Measurements from ENCODE around the gene LLGL2. TPM values are rescaled to one million over a fixed set of nuclear protein-coding genes. Genes with fewer than 3 reads are reported as not detected.
A peak's percentile ranks its signal among the peaks of the same experiment; 100 is the strongest.

Gene LLGL2
- total RNA-seq, 1 experiment from 2014 or later: 6.6 TPM

DNA sequence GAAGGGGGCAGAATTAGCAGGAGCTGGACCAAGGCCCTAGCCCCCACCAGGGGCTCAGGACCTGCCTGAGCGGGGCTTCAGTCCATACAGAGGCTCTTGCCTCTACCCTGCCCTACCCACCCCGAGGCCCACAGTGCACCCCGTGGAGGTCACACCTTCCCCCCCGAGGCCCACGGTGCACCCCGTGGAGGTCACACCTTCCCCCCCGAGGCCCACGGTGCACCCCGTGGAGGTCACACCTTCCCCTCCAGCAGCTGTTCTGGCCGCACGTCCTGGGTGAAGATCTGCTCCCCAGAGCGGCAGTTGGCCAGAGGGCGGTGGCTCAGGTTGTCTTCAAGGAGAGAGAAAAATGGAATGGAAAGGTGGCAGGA is 21.5 kb upstream of the LLGL2 start:
- no peak for DNase-seq (ENCODE audit: low read depth, low spot score)
- in situ Hi-C loops (cut with HindIII; ENCODE audit: low pct_unique_long_range_greater_than_20kb, low sequenced_read_pairs): no loop called here

DNA sequence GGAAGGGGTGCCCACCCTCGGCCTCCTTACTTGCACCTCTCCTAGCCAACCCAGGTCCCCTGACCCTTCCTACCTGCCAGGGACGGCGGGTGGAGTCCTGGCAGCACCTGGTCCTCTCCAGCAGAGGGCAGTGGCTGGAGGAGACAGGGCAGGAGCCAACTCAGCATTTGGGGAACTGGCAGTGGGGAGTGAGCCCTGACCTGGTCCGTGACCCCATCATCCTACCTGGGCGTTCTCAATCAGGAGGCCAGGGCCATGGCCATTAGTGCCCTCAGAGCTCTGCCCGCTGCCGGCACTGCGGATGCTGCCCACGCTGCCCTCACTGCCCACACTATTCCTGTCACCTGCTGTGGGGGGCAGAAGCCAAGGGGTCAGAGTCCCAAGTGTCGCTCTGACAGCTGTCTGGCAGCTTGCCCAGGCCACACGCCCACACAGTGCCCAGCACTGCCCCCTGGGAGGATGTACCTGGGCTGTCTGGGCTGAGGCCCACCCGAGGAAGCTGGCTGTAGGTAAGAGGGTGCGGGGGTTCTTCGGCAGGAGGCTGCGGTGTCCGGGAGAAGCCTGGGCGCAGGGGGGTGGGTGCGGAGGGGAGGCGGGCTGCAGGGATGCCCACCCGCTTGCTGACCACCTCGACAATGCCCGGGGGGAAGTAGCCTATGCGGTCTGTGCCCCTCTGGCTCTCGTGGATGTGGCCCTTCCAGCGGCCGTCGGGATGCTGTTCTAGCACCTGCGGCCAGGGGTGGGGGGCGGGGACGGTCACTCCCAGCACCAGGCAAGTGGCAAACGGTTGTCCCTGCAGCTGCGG is 20.9 kb upstream of the LLGL2 start:
- in situ Hi-C loops (cut with HindIII; ENCODE audit: low pct_unique_long_range_greater_than_20kb, low sequenced_read_pairs): no loop called here
- peak; percentile 66 for DNase-seq (ENCODE audit: low read depth, low spot score)

DNA sequence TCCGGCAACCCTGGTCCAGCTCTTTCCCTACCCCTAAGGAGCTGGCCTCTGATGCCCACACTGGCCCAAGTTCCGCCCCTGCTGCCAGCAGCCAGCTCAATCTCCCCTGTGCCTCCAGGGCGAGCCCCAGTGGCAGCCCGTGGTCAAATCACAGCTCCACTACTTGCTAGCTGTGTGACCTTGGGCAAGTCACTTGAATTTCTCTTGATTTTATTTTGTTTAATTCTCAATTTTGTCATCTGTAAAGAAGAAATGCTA is 20.4 kb upstream of the LLGL2 start:
- in situ Hi-C loops (cut with HindIII; ENCODE audit: low pct_unique_long_range_greater_than_20kb, low sequenced_read_pairs): no loop called here
- no peak for DNase-seq (ENCODE audit: low read depth, low spot score)

DNA sequence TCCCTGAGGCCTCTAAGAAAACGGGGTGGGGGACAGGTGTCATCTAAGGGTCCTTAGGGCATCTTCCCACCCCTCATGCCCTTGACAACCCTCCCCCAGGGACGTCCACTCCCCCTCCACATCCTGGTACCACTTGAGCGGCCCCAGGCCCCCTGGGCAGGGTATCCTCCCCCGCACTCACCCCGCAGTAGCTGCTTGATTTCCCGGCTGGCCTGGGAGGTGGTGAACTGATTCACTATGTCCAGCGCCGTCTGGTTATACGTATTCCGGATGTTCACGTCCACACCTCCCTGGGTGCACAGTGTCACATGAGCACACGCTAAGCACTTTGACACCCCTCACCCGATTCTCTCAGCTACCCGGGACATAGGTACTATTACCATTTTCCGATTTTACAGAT is 19.9 kb upstream of the LLGL2 start:
- in situ Hi-C loops (cut with HindIII; ENCODE audit: low pct_unique_long_range_greater_than_20kb, low sequenced_read_pairs): no loop called here

DNA sequence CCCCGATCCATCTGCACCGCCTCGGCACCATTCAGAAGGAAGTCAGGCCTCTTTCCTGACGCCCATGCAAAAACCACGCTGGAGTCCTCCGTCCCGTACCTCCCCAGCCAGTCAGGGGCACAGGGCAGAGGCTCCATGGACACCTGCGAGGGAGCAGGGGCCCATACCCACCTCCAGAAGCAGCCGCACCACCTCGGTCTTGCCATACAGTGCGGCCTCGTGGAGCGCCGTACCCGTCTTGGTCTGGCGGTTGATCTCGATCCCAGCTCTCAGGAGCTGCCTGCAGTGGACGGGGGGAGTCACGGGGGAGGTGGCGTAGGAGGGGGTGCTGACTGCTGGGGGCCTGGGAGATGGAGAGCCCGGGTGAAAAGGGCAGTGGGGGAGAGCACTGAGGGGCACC is 19.4 kb upstream of the LLGL2 start:
- no peak for DNase-seq (ENCODE audit: low read depth, low spot score)
- in situ Hi-C loops (cut with HindIII; ENCODE audit: low pct_unique_long_range_greater_than_20kb, low sequenced_read_pairs): no loop called here

More for the DNA sequence above, 19.9 kb upstream of the LLGL2 start:
- no peak for DNase-seq (ENCODE audit: low read depth, low spot score)

DNA sequence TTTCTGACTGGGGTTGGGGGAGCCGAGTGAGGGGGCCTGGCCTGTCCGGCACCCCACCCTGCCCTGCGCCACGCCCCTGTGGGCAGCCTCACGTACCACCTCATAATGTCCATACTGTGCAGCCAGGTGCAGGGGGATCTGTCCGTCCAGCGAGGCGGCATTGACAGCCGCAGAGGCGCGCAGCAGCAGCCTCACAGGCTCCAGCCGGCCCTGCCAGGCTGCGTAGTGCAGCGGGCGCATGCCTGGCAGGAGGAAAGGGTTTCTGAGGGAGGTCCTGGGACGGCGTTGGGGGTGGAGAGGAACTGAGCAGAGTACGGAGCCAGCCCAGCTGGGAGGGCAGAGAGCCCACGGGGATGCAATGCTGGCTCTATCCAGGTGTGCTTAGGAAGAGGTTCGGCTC is 18.6 kb upstream of the LLGL2 start:
- DNase-seq (ENCODE audit: low read depth, low spot score): no peak
- in situ Hi-C loops (cut with HindIII; ENCODE audit: low pct_unique_long_range_greater_than_20kb, low sequenced_read_pairs): no loop called here

DNA sequence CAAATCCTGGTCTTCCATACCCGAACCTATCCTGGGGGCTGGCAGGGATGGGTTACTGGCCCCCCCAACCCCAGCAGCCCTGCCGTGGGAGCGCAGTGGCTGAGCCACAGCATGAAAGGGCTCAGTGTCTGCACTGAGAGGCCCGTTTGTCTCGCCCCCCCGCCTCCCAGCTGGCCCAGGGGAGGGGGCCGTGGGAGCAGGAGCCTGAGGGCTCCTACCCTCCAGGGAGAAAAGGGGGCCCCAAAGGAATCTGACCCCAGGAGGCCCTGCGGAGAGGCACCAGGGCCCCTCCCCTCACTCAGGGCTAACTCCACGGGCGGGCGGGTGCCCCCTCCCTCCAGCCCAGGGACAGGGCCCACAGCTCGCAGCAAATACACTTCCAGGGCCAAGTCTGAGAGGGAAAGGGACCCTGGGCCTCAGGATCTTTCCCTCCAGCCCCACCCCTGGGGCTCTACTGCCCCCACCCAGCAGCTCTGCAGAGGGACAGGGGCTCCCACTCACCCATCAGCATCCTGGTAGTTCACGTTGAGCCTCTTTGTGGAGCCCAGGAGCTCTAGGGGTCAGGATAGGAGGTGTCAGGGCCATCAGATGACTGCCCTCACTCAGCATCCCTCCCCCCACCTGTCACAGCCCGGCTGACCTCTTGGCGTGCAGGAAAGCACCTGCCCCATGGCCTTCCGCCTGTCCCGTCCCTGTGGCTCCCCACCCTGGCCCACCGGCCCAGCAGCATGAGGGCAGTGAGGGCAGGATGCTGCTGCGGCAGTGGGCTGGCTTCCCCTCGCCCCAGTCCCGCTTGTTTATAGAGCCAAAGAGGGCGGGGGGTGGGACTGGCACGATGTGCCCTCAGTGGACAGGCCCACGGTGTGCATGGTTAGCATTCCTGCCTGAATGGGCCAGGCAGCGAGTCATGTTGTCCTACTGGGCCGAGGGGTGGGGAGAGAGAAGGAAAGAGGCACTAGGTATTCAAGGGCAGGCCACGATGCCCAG is 17.5 kb upstream of the LLGL2 start:
- in situ Hi-C loops (cut with HindIII; ENCODE audit: low pct_unique_long_range_greater_than_20kb, low sequenced_read_pairs): no loop called here
- no peak for DNase-seq (ENCODE audit: low read depth, low spot score)

DNA sequence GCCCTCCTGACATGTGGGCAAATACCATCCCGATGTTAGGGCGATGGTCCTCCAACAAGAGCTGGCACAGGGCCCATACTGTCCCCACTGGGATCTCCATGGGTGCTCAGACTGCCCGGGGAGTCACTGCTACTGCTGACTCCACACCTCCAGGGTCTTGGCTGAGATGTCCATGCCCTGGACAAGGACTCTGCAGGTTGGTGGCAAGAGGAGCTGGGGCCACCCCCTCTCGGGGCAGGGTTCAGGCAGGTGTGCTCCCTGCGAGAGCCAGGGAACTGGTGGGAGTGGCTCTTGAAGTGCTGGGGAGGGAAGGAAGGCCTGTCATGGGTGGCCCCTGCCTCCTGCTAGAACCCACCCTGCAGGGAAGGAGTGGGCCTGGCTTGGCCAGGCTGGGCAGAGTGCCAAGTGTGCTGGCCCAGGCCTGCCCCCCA is 16.6 kb upstream of the LLGL2 start:
- in situ Hi-C loops (cut with HindIII; ENCODE audit: low pct_unique_long_range_greater_than_20kb, low sequenced_read_pairs): no loop called here
- no peak for DNase-seq (ENCODE audit: low read depth, low spot score)

DNA sequence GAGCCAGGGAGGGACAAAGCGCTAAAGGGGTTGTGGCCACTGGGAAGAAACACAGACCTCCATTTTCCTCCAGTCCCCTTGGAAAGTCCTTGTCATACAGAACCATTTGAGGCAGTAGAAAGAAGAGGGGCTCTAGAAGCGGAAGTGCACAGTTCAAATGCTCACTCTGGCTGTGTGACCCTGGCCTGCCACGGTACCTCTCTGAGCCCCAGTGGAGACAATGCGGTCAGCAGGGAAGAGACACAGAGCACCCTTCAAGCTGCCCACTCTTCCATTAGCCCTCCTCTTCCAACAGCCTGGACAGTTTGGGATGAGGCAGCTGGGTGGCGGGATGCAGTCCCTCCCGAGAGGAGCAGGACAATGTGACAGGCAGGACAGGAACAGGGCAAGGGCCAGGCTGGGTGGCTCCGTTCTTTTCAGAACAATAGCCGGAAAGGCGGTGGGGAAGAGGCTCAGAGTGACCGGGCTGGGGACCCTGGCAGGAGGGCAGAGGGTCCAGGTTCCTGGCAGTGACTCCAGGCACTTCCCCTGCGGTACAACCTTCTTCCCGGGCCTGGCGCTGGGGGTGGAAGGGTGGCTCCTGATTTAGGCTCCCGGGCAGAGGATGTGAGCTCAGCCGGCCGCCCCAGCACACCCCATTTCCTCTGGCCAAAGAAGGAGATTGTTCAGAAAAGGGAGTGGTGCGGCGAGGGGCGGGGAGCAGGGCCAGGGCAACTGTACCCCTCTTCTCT is 15.8 kb upstream of the LLGL2 start:
- in situ Hi-C loops (cut with HindIII; ENCODE audit: low pct_unique_long_range_greater_than_20kb, low sequenced_read_pairs): no loop called here
- no peak for DNase-seq (ENCODE audit: low read depth, low spot score)

DNA sequence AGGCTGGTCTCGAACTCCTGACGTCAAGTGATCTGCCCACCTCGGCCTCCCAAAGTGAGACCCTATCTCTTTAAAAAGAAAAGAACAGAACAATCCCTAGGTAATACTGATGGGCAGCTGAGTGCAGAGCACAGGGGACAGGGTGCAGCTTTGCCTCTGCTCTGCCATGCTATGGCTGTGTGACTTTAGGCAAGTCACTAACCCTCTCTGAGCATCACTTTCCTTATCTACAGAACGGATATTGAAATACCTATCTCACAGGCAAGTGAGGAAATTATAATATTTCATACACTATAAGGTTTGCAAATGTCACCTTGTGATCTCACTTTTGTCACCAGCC is 14.3 kb upstream of the LLGL2 start:
- in situ Hi-C loops (cut with HindIII; ENCODE audit: low pct_unique_long_range_greater_than_20kb, low sequenced_read_pairs): no loop called here
- DNase-seq (ENCODE audit: low read depth, low spot score): no peak

DNA sequence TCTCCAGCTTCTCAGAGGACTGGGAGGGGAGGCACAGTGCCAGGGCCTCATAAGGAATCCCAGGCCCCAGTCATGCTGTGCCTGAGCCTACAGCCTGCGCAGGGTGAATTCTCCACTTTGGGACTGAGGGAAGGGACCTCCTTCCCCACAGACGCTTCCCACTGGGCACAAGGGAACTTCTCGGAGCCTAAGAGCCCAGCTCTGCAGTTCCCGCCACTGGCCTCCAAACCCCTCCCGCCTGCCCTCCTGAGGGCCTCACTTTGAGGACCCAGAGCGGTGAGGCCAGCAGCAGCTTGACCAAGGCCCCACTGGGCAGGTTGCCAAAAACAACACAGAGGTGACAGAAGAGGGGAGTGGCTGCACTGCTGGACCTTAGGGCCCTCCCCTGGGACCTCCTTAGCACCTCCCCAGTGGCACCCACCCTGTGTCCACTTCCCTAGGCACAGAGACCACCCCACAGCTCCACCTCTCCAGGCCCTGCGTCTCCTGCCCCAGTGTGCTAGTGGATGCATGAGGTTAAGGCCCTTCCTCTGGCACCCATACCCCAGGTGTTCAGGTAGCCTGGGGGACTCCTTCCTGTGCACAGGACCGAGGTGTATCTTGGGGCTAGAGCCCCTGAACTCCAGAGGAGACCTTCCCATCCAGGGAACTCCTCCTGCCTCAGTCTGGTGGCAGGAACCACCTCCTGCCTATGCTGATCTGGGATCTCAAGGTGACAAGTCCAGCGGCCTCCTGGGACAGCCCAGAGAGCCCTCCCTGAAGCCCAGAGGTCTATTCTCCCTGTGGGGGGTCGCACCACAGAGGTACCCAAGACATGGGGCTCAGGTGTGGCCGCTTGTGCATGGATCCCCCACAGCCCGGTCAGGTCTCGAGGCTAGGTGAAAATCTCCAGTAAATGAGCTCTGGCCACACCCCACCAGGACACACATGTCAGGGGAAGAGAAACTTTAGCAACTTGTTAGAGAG is 13.6 kb upstream of the LLGL2 start:
- in situ Hi-C loops (cut with HindIII; ENCODE audit: low pct_unique_long_range_greater_than_20kb, low sequenced_read_pairs): no loop called here
- no peak for DNase-seq (ENCODE audit: low read depth, low spot score)

DNA sequence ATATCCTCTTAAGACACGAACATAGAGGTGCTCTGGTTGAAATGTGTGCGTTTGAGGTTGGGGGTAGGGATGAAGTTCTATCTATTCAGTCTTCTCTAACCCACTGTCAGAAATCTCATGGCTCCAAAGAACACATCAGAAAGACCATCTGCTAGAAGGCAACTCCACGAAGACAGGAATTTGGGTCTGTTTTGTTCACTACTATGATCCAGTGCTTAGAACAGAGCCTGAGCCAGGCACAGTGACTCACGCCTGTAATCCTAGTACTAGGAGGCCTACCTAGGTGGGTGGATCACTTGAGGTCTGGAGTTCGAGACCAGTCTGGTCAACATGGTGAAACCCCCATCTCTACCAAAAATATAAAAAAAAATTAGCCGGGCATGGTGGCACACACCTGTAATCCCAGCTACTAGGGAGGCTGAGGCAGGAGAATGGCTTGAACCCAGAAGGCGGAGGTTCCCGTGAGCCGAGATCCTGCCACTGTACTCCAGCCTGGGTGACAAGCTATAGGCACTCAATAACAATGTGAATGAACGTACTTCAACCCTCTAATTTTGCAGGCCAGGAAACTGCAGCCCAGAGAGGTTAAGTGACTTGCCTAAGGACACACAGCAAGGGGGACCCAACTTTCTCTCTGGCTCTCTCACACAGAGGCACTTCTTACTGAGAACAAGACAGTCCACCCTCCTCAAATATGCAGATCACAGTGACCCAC is 12.4 kb upstream of the LLGL2 start:
- DNase-seq (ENCODE audit: low read depth, low spot score): no peak
- in situ Hi-C loops (cut with HindIII; ENCODE audit: low pct_unique_long_range_greater_than_20kb, low sequenced_read_pairs): no loop called here

DNA sequence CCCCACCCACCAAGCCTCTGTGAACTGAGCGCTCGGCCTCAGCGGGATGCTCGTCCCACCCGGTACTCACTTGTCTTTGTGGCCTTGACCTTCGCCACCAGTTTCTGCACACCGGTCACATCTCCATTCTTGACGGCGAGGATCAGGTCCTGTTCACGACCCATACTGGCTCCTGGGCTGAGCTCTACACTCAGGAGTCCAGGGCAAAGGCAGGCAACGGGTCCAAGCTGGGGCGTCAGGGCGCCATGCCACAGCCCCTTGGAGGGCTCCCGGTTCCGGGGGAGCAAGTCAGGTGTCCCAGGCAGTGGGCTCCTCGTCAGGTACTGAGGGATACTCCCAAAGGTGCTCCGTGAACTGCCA is 11.9 kb upstream of the LLGL2 start:
- in situ Hi-C loops (cut with HindIII; ENCODE audit: low pct_unique_long_range_greater_than_20kb, low sequenced_read_pairs): no loop called here
- DNase-seq (ENCODE audit: low read depth, low spot score): no peak

DNA sequence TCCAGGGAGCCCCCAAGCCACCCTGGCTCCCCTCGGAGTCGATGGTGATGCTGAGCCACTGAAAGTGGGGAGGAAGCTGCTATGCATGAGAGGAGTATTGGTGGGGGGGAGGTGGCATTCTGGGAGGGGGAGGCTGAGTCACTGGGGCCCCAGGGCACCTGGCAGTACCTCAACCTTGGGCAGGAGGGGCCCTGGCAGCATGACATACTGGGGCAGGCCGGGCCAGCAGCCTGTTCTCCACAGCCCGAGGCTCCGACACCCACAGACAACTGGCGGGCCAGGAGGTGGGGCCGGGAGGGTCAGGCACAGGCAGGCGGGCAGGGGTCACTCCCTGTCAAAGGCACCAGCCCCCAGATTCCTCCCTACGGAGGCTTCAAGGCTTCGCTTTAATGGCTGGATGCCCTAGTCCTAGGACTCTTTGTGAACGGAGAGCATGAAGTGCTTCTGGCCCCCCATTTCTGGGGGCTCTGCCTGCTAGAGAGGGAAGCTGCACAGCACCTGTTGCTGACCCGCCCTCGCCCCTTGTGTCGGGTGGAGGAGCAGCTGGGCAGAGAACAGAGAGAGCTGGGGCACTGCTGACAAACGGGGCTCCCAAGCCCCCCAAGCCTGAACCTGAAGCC is 11.1 kb upstream of the LLGL2 start:
- no peak for DNase-seq (ENCODE audit: low read depth, low spot score)
- in situ Hi-C loops (cut with HindIII; ENCODE audit: low pct_unique_long_range_greater_than_20kb, low sequenced_read_pairs): no loop called here

DNA sequence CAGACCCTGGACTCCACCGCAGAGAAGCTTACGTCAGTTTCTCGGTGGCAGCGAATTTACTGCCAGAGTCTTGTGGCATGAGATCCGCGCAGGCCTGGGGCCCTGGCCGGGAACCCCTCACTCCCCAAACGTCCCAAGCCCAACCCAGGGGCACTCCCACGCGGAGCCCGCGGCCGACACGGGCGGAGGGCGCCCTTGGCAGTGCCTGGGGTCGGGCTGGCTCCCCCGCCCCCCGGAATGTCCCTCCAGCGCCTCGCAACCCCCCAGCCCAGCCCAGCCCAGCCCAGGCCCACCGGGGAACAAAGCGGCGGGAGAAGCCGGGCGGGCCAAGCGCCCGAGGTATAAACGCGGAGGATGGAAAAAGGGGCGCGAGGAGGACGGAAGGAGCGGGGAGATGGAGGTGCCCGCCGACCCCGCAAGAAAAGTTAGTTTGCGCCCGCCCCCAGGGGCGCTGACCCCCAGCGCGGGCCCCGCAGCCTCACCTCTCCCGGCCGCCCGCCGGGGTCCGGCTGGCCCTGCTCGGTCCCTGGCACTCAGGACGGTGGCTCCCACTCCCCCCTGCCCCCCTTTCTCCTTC is 10.5 kb upstream of the LLGL2 start:
- in situ Hi-C loops (cut with HindIII; ENCODE audit: low pct_unique_long_range_greater_than_20kb, low sequenced_read_pairs): no loop called here
- no peak for DNase-seq (ENCODE audit: low read depth, low spot score)

DNA sequence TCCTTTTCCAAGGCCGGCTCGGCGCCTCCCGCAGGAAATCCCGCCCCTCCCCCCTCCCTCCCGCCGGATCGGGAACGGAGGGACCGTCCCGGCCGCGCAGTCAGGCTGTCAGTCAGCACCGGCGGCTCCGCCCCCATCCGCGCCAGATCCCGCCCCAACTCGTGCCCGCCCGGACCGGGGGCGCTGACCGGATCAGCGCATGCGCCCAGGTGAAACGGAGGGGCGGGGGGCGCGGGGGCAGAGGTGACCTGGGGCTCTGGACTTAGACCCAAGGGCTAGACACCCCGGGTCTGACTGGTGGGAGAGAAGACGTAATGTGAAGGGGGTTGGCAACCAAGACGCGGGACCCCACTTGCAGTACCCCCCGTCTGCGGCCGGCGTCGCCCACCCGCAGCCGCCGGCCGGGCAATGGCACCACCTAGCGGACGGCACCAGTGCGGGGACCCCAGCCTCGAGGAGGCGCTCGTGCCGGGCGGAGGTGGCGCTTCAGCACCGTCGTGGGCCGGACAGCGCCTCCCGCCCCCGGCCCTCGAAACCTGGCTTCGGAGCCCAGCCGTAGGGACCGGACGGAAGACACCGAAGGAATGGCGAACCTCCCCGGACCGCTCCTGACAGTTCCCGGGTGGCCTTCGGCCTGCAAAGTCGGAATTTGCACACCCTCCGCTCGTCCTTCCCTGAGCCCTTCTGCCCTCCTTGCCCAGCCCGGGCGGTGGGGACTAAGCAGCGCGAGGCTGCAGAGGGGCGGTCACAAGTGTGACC is 9.8 kb upstream of the LLGL2 start, which contains the start of gene CASKIN2:
Gene CASKIN2, minus strand, starts transcription at position 42 of the 759 bp plus-strand sequence. CDS start 1,733 bp downstream, outside the sequence.
- in situ Hi-C loops (cut with HindIII; ENCODE audit: low pct_unique_long_range_greater_than_20kb, low sequenced_read_pairs): no loop called here
- peak; percentile 95 for DNase-seq (ENCODE audit: low read depth, low spot score)

Data from SK-MEL-5 (cell line).